ENCODE measurements around the gene SCARF2. TPM values are rescaled to one million over a fixed set of nuclear protein-coding genes. Genes with fewer than 3 reads are reported as not detected.
"Not testable (repeated sequence)": the region's sequence is repeated elsewhere in the genome, so short reads cannot be mapped to it uniquely, and the experiment has no call there.

The SCARF2 gene
- total and polyA plus RNA-seq, 11 donors = 1.5 to 10.1 (median 2.8) TPM

DNA sequence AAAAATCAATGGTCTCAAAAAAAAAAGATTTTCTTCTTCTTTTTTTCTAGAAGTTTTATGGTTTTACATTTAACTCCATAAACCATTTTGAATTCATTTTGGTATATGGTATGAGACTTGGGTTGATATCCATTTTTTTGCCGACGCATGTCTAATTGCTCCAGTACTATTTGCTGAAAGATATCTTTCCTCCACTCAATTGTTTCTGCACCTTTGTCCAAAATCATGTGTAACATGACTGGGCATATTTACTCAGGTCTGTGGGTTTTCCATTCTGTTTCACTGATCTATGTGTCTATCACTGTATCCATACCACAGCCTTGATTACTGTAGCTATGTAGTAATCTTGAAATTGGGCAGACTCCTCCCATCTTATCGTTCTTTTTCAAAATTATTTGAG is 15.6 kb upstream of the SCARF2 start:
- Histone ChIP-seq H3K4me3 (no peak overlapping the region), H3K4me1 (peaks cover 0 to 18% (median 0%) of the 10 kb centered on the region in 12 donors), H3K9me3 (no peaks in the 10 kb centered on the region), H3K27me3 (no peaks in the 10 kb centered on the region), H3K36me3 (peaks cover 0 to 48% (median 34%) of the 10 kb centered on the region in 9 donors), H3K27ac (no peak overlapping the region)
- TF ChIP-seq, protein P1, sequence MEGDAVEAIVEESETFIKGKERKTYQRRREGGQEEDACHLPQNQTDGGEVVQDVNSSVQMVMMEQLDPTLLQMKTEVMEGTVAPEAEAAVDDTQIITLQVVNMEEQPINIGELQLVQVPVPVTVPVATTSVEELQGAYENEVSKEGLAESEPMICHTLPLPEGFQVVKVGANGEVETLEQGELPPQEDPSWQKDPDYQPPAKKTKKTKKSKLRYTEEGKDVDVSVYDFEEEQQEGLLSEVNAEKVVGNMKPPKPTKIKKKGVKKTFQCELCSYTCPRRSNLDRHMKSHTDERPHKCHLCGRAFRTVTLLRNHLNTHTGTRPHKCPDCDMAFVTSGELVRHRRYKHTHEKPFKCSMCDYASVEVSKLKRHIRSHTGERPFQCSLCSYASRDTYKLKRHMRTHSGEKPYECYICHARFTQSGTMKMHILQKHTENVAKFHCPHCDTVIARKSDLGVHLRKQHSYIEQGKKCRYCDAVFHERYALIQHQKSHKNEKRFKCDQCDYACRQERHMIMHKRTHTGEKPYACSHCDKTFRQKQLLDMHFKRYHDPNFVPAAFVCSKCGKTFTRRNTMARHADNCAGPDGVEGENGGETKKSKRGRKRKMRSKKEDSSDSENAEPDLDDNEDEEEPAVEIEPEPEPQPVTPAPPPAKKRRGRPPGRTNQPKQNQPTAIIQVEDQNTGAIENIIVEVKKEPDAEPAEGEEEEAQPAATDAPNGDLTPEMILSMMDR (IDR thresholded peaks at IDR 0.05) = no peak
- no peak for TF ChIP-seq POLR2A (IDR thresholded peaks at IDR 0.05)
- ATAC-seq (no peak), DNase-seq (no peak)
- WGBS, 4 donors = 95 to 99% (median 98%) methylated on average over 3 of the region's 3 CpGs
- intact Hi-C loops (cut with DNase I) = no loop called here

- no peaks in the 10 kb centered on the region for H3K9me3 ChIP-seq
- no peak overlapping the region for H3K27ac ChIP-seq
- TF ChIP-seq, protein P1 (IDR thresholded peaks at IDR 0.05) = no peak
- TF ChIP-seq POLR2A (IDR thresholded peaks at IDR 0.05) = no peak
- no peaks in the 10 kb centered on the region for H3K27me3 ChIP-seq
- ATAC-seq (no peak), DNase-seq (no peak)
- peaks cover 0 to 40% (median 23%) of the 10 kb centered on the region in 9 donors for H3K36me3 ChIP-seq
- WGBS, 4 donors = 74 to 87% (median 80%) methylated on average over 2 of the region's 2 CpGs
- H3K4me3 ChIP-seq = no peak overlapping the region
- peaks cover 0 to 18% (median 0%) of the 10 kb centered on the region in 12 donors for H3K4me1 ChIP-seq
- intact Hi-C loops (cut with DNase I) = no loop called here
These were observed 14.3 kb upstream of the SCARF2 start for GRCh38 chr22:20451920-20452319.

DNA sequence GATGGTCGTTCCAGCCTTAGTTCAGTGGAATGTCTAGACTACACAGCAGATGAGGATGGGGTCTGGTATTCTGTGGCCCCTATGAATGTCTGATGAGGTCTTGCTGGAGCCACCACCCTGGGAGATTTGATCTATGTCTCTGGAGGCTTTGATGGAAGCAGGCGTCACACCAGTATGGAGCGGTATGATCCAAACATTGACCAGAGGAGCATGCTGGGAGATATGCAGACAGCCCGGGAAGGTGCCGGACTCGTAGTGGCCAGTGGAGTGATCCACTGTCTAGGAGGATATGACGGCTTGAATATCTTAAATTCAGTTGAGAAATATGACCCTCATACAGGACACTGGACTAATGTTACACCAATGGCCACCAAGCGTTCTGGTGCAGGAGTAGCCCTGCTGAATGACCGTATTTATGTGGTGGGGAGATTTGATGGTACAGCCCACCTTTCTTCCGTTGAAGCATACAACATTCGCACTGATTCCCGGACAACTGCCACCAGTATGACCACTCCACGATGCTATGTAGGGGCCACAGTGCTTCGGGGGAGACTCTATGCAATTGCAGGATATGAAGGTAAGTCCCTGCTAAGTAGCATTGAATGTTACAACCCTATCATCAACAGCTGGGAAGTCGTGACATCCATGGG is 13.6 kb upstream of the SCARF2 start:
- H3K27ac ChIP-seq; ATAC-seq; H3K9me3 ChIP-seq; H3K4me3 ChIP-seq; intact Hi-C loops (cut with DNase I); H3K27me3 ChIP-seq: not testable (repeated sequence)
- WGBS, 4 donors = 93 to 95% (median 93%) methylated on average over 15 of the region's 15 CpGs
- peaks cover 0 to 43% (median 22%) of the 10 kb centered on the region in 9 donors for H3K36me3 ChIP-seq
- DNase-seq = peak in 1 of 5 donors; percentile 9
- peaks cover 0 to 14% (median 0%) of the 10 kb centered on the region in 12 donors for H3K4me1 ChIP-seq

DNA sequence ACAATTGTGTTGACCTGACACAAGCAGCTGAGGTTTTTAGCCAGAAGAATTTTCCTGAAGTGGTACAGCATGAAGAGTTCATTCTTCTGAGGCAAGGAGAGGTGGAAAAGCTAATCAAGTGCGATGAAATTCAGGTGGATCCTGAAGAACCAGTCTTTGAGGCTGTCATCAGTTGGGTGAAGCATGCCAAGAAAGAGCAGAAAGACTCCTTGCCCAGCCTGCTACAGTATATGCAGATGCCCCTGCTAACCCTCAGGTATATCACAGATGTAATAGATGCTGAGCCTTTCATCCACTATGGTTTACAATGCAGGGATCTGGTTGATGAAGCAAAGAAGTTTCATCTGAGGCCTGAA is 12.9 kb upstream of the SCARF2 start:
- H3K36me3 ChIP-seq = peaks cover 0 to 48% (median 25%) of the 10 kb centered on the region in 9 donors
- no peaks in the 10 kb centered on the region for H3K27me3 ChIP-seq
- no peak for ATAC-seq
- no peak overlapping the region for H3K27ac ChIP-seq
- H3K4me3 ChIP-seq = no peak overlapping the region
- DNase-seq = no peak
- TF ChIP-seq POLR2A (IDR thresholded peaks at IDR 0.05) = no peak
- TF ChIP-seq, protein P1 (IDR thresholded peaks at IDR 0.05) = no peak
- intact Hi-C loops (cut with DNase I) = no loop called here
- no peaks in the 10 kb centered on the region for H3K9me3 ChIP-seq
- 96 to 100% (median 100%) methylated on average over 1 of the region's 1 CpG for WGBS, 4 donors
- peaks cover 0 to 10% (median 0%) of the 10 kb centered on the region in 12 donors for H3K4me1 ChIP-seq
